Stomach (tissue), 4 donors: ENCODE measurements around the gene CDC14A.

Experiments
- POLR2A ChIP-seq, 4 donors: fragments of 450-650 bp; IDR thresholded peaks; one replicate each; pipeline ENCODE4 v1.6.1; 2016; ENCODE audit warnings: antibody characterized with exemption in 4 of 4, control low read depth in 2 of 4, mild to moderate bottlenecking in 1 of 4, moderate library complexity in 1 of 4
- POLR2AphosphoS5 ChIP-seq, 3 donors: sonication (generic); formaldehyde crosslinking; IDR thresholded peaks; one replicate each; pipeline ENCODE4 v1.6.1; 2016; ENCODE audit warnings: antibody characterized with exemption in 3 of 3
- TF ChIP-seq, protein P1 (sequence below), 7 experiments: fragments of 450-650 bp in 4 of 7; fragments of 200-600 bp in 3 of 7; sonication (generic) in 3 of 7; IDR thresholded peaks; one replicate each; pipeline ENCODE4 v1.5.1; 2016 to 2019; ENCODE audit warnings: antibody characterized with exemption in 7 of 7, control low read depth in 2 of 7, mild to moderate bottlenecking in 1 of 7

- TF ChIP-seq, protein P1, sequence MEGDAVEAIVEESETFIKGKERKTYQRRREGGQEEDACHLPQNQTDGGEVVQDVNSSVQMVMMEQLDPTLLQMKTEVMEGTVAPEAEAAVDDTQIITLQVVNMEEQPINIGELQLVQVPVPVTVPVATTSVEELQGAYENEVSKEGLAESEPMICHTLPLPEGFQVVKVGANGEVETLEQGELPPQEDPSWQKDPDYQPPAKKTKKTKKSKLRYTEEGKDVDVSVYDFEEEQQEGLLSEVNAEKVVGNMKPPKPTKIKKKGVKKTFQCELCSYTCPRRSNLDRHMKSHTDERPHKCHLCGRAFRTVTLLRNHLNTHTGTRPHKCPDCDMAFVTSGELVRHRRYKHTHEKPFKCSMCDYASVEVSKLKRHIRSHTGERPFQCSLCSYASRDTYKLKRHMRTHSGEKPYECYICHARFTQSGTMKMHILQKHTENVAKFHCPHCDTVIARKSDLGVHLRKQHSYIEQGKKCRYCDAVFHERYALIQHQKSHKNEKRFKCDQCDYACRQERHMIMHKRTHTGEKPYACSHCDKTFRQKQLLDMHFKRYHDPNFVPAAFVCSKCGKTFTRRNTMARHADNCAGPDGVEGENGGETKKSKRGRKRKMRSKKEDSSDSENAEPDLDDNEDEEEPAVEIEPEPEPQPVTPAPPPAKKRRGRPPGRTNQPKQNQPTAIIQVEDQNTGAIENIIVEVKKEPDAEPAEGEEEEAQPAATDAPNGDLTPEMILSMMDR (IDR thresholded peaks at IDR 0.05), result no peak
- TF ChIP-seq POLR2A (IDR thresholded peaks at IDR 0.05) (no peak), POLR2AphosphoS5 (IDR thresholded peaks at IDR 0.05) (no peak)
These were observed 42.0 kb downstream of the CDC14A start for GRCh38 chr1:100394285-100394684.
